Measurements from ENCODE around the gene PLA2G7. TPM values are rescaled to one million over a fixed set of nuclear protein-coding genes. Genes with fewer than 3 reads are reported as not detected.
"Not testable (repeated sequence)": the region's sequence is repeated elsewhere in the genome, so short reads cannot be mapped to it uniquely, and the experiment has no call there.

The PLA2G7 gene
- total RNA-seq, 1 donor = not detected

DNA sequence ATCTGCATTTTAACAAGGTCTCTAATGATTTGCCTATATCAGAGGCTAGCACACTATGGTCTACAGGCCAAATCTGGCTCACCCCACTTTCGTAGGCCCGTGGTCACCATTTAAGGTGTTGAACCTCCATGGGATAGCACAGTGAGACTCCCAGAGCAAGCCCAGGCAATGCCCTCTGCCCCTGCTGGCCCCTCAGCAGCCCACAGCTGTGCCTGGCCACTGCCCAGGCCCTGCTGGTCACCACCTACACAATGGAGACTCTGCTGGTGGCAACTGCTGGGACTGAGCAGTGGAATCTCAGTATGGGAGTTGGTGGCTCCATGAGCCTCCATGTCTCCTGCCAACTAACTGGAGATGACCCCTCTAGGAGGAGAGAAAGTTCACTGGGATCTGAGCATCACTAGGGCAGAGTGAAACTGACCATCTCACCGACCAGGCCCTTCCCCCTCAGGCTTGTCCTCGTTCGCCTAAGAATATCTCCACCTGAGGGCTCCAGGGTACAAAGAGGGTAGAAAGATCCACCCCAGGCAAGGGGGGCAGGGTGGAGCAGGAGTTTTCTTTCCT is 13.8 kb upstream of the PLA2G7 start:
- no peak for DNase-seq (ENCODE audit: low read depth)
- H3K4me3 ChIP-seq (ENCODE audit: low read depth, low read length) = no peak overlapping the region
- TF ChIP-seq, protein P1, sequence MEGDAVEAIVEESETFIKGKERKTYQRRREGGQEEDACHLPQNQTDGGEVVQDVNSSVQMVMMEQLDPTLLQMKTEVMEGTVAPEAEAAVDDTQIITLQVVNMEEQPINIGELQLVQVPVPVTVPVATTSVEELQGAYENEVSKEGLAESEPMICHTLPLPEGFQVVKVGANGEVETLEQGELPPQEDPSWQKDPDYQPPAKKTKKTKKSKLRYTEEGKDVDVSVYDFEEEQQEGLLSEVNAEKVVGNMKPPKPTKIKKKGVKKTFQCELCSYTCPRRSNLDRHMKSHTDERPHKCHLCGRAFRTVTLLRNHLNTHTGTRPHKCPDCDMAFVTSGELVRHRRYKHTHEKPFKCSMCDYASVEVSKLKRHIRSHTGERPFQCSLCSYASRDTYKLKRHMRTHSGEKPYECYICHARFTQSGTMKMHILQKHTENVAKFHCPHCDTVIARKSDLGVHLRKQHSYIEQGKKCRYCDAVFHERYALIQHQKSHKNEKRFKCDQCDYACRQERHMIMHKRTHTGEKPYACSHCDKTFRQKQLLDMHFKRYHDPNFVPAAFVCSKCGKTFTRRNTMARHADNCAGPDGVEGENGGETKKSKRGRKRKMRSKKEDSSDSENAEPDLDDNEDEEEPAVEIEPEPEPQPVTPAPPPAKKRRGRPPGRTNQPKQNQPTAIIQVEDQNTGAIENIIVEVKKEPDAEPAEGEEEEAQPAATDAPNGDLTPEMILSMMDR (IDR thresholded peaks at IDR 0.05; ENCODE audit: insufficient read depth, low read depth, low read length) = no peak

DNA sequence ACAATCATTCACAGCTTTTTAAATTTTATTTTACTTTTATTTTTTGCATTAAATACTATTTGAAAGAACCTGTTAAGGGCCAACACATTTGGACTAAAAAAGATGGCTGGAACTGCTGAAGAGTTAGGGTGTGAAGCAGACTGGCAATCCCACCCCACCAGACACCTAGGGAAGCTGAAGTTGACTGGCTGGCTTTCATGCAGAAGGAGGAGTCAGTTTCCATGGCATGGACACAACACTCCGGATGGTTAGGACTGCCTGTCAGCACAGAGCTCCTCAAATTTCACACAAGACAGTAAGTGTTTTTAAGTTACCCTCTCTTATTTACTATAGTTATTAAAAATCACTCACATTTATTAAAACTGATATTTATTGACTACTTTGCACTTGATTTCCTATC is 11.5 kb upstream of the PLA2G7 start, which contains the start of gene ANKRD66:
ANKRD66 (plus strand) TSS at position 238 of the 400 bp plus-strand sequence. CDS start 5,016 bp downstream, outside the sequence.
- DNase-seq (ENCODE audit: low read depth) = no peak
- TF ChIP-seq, protein P1 (IDR thresholded peaks at IDR 0.05; ENCODE audit: insufficient read depth, low read depth, low read length) = no peak
- no peak within 1 kb of the TSS for H3K4me3 ChIP-seq (ENCODE audit: low read depth, low read length)

DNA sequence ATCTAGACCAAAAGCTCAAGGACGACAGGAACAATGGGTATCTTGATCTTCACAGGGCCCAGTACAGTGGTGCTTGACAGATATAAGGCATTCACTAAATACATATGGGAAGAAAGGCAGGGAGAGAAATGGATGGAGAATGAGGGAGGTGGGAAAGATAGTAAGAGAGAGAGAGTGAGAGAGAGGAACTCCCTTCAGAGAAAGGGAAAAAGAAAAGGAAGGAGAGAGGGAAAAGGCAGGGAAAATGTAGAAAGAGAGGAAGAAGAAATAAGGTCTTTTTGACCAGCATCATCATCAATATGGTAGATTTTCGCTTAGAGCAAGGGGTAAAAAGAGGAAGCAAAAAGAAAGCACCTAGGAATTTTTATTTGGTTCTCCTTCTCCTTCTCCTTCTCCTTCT is 10.8 kb upstream of the PLA2G7 start:
- H3K4me3 ChIP-seq (ENCODE audit: low read depth, low read length) = no peak overlapping the region
- no peak for DNase-seq (ENCODE audit: low read depth)
- TF ChIP-seq, protein P1 (IDR thresholded peaks at IDR 0.05; ENCODE audit: insufficient read depth, low read depth, low read length) = no peak

DNA sequence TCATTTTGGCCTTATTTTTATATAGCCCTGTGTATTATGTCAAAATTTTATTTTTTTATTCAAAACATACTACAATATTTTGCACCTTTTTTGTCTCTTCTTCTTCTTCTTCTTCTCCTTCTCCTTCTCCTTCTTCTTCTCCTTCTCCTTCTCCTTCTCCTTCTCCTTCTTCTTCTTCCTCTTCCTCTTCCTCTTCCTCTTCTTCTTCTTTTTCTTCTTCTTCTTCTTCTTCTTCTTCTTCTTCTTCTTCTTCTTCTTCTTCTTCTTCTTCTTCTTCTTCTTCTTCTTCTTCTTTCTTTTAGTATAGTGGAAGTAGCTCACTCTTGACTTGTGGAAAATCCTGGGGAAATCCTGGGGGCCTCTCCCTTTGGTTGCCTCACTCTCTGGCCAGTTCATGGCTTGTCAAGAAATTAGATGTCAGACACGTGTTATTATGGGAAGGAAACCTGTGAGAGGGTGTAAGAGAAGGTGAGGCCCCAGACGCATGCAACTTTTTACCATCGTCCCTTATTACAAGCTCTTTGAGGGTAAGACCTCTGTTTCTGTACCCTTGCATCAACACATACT is 9.1 kb upstream of the PLA2G7 start:
- not testable (repeated sequence) for H3K4me3 ChIP-seq (ENCODE audit: low read depth, low read length)

DNA sequence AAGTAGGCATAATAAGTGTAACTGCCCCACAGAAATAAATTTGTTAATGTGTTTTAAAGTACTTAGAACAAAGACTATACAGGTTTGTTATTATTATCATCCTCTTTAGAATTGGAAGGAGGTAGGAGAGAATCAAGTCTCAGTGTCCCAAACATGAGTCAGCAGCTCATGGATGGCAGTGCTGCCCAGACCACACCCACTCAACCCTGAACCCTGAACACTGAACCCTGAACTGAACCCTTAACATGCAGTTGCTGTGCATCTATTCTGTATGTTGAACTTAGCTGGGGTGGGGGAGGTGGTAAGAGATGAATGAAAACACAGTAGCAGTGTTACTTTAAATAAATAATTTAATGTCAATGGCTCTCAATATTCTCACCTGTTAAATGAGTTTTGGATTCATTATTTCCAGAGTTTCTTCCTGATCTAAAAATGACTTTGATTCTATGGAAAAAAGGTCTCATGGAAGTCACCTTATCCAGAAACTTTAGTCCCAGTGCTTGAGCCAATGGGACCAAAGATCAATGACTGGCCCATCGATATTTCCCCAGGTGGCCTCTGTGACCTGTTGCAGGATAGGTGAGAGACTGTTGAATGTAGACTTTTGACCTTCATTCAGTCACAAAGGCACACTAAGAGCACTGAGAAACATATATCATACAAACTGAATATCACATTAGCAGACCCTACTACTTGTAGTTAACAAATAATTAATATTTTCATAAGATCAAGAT is 8.4 kb upstream of the PLA2G7 start:
- TF ChIP-seq, protein P1 (IDR thresholded peaks at IDR 0.05; ENCODE audit: insufficient read depth, low read depth, low read length) = no peak
- no peak for DNase-seq (ENCODE audit: low read depth)
- no peak overlapping the region for H3K4me3 ChIP-seq (ENCODE audit: low read depth, low read length)

More for the DNA sequence above, 9.1 kb upstream of the PLA2G7 start:
- DNase-seq (ENCODE audit: low read depth) = not testable (repeated sequence)

DNA sequence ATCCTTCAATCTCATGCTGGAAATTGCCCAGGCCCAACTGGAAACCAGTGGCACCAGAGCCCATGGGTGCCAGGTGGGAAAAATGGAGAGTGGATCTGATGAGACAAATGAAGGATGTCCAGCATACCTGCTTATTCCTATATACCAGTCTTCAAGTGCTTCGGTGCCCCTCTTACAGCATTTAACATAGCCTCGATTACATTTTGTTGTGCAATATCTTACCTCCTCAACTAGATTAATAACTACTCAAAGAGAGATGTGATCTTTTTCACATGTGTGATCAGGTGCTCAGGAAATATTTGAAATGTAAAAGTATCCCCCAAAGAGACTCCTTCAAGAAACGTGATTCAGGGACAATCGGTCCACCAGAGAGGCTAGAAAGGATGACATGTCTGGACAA is 6.7 kb upstream of the PLA2G7 start:
- no peak for DNase-seq (ENCODE audit: low read depth)
- TF ChIP-seq, protein P1 (IDR thresholded peaks at IDR 0.05; ENCODE audit: insufficient read depth, low read depth, low read length) = no peak
- H3K4me3 ChIP-seq (ENCODE audit: low read depth, low read length) = no peak overlapping the region

DNA sequence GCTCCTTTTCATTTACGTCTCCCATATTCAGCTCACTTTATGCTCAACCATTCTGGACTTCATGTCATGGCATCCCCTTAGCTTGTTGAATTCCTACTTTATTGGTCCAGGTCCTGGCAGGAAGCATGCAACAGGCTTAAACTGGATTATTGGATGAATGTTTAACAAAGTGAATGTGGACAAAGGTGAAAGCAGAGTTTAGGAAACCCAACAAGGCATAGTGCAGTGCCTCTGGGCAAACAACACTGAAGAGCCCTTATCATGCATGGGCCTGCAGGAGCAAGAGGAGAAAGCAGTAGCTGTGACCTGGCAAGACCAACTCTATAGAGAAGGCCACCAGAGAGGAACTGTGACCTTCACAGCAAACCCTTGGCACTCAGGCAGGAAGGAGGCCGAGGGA is 6.3 kb upstream of the PLA2G7 start:
- no peak for DNase-seq (ENCODE audit: low read depth)
- H3K4me3 ChIP-seq (ENCODE audit: low read depth, low read length) = no peak overlapping the region
- TF ChIP-seq, protein P1 (IDR thresholded peaks at IDR 0.05; ENCODE audit: insufficient read depth, low read depth, low read length) = no peak
